Choroid plexus epithelial cell (primary cell): ENCODE measurements around the gene PCP2.

ENCODE experiments used
- DNase-seq: peaks from one replicate; pipeline ENCODE4 v3.0.0-alpha.2; 2010; ENCODE audit warnings: low read depth
- H3K4me3 ChIP-seq: 2 replicates; pipeline ENCODE4 v1.5.1; 2011; ENCODE audit warnings: low read depth, mild to moderate bottlenecking, control low read depth, low read length, moderate library complexity
- TF ChIP-seq, protein P1 (sequence below): conservative IDR thresholded peaks from 2 replicates; pipeline ENCODE4 v1.5.1; 2011; ENCODE audit warnings: low read depth, mild to moderate bottlenecking, control low read depth, inconsistent platforms, low read length, moderate library complexity

Gene PCP2

DNA sequence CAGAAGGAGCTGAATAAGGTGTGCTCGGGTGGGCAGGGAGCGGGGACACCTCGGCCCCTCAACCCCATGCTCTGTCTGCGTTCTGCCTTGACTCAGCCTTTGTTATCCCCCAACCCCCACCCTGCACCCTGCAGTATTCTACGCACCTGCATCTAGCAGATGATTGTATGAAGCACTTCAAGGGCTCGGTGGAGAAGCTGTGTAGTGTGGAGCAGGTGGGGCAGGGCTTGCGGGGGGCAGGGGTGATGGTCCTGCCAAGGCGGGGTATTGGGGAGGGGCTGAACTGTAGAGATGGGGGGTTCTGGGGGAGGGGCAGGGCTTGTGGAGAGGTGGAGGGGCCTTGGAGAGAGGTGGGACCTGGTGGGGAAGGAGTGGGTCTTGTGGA is 9.5 kb upstream of the PCP2 start:
- TF ChIP-seq, protein P1, sequence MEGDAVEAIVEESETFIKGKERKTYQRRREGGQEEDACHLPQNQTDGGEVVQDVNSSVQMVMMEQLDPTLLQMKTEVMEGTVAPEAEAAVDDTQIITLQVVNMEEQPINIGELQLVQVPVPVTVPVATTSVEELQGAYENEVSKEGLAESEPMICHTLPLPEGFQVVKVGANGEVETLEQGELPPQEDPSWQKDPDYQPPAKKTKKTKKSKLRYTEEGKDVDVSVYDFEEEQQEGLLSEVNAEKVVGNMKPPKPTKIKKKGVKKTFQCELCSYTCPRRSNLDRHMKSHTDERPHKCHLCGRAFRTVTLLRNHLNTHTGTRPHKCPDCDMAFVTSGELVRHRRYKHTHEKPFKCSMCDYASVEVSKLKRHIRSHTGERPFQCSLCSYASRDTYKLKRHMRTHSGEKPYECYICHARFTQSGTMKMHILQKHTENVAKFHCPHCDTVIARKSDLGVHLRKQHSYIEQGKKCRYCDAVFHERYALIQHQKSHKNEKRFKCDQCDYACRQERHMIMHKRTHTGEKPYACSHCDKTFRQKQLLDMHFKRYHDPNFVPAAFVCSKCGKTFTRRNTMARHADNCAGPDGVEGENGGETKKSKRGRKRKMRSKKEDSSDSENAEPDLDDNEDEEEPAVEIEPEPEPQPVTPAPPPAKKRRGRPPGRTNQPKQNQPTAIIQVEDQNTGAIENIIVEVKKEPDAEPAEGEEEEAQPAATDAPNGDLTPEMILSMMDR: no peak

GRCh38 chr19:7642295-7643030 is 8.9 kb upstream of the PCP2 start:
- TF ChIP-seq, protein P1: no peak
- DNase-seq: no peak
- H3K4me3 ChIP-seq: no peak overlapping the region

More for the DNA sequence above, 9.5 kb upstream of the PCP2 start:
- H3K4me3 ChIP-seq: no peak overlapping the region
- no peak for DNase-seq

- H3K4me3 ChIP-seq: no peak overlapping the region
- TF ChIP-seq, protein P1: peak; percentile 28
- DNase-seq: peak; percentile 12
Measured at GRCh38 chr19:7641290-7642276, 8.1 kb upstream of the PCP2 start.

- TF ChIP-seq, protein P1: no peak
- DNase-seq: no peak
- no peak overlapping the region for H3K4me3 ChIP-seq
Measured at GRCh38 chr19:7640803-7641202, 7.3 kb upstream of the PCP2 start.

DNA sequence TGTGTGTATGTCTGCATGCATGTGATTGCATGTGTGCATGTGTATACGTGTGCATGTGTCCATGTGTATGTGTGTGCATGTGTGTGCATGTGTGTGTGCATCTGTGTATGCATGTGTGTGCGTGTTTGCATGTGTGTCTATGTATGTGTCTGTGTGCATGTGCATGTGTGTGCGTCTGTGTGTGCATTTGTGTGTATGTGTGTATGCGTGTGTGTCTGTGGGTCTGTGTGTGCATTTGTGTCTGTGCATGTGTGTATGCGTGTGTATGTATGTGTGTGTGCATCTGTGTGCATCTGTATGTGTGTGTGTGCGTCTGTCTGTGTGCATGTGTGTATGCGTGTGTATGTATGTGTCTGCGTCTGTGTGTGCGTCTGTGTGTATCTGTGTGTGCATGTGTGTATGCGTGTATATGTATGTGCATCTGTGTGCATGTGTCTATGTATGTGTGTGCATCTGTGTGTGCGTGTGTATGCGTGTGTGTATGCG is 6.4 kb upstream of the PCP2 start:
- H3K4me3 ChIP-seq: no peak overlapping the region
- no peak for DNase-seq
- TF ChIP-seq, protein P1: no peak

- DNase-seq: no peak
- TF ChIP-seq, protein P1: no peak
- no peak overlapping the region for H3K4me3 ChIP-seq
Measured at GRCh38 chr19:7638802-7639465, 5.4 kb upstream of the PCP2 start.
